WI38 (cell line): ENCODE measurements around the gene API5.
"Not testable (repeated sequence)": the region's sequence is repeated elsewhere in the genome, so short reads cannot be mapped to it uniquely, and the experiment has no call there.

ENCODE experiments used
- H3K4me3 ChIP-seq: 2 replicates; pipeline ENCODE4 v1.5.1; 2011; ENCODE audit warnings: low read depth, mild to moderate bottlenecking, control low read depth, low read length
- CTCF ChIP-seq: IDR thresholded peaks from 2 replicates; pipeline ENCODE4 v1.5.1; 2012; ENCODE audit warnings: low read depth, mild to moderate bottlenecking, control low read depth, low read length

The API5 gene

GRCh38 chr11:43328482-43328881 is 16.7 kb downstream of the API5 start:
- no peak for TF ChIP-seq CTCF

GRCh38 chr11:43341159-43341558 is 29.4 kb downstream of the API5 start:
- TF ChIP-seq CTCF: no peak
- H3K4me3 ChIP-seq: no peak overlapping the region

More at GRCh38 chr11:43328482-43328881, 16.7 kb downstream of the API5 start:
- no peak overlapping the region for H3K4me3 ChIP-seq

GRCh38 chr11:43351426-43351825 is 39.6 kb downstream of the API5 start:
- H3K4me3 ChIP-seq: not testable (repeated sequence)

GRCh38 chr11:43354311-43354710 is 42.5 kb downstream of the API5 start:
- H3K4me3 ChIP-seq: no peak overlapping the region
- TF ChIP-seq CTCF: no peak

- no peak overlapping the region for H3K4me3 ChIP-seq
- TF ChIP-seq CTCF: no peak
These were observed 44.5 kb downstream of the API5 start for GRCh38 chr11:43356336-43356735.

- peak overlapping the region; percentile 94 for H3K4me3 ChIP-seq
- no peak for TF ChIP-seq CTCF
These were observed 46.5 kb downstream of the API5 start for GRCh38 chr11:43358279-43358800.

GRCh38 chr11:43358801-43359421 is 47.1 kb downstream of the API5 start, which contains the start of gene TTC17:
TTC17 (plus strand) TSS chr11:43358920; CDS start chr11:43358955, 35 bp downstream.
- TF ChIP-seq CTCF: no peak
- H3K4me3 ChIP-seq: peak within 1 kb of the TSS; percentile 94

GRCh38 chr11:43359422-43359818 is 47.6 kb downstream of the API5 start:
- no peak for TF ChIP-seq CTCF
- H3K4me3 ChIP-seq: peak overlapping the region; percentile 94
